Measurements from ENCODE around the gene NDFIP2. TPM values are rescaled to one million over a fixed set of nuclear protein-coding genes. Genes with fewer than 3 reads are reported as not detected.

The NDFIP2 gene
- total and polyA plus RNA-seq, 10 of the 15 experiments (the other 5 are each of a cell fraction or from before 2014, with no cell fraction given): 17.9 to 57.2 (median 30.6) TPM

DNA sequence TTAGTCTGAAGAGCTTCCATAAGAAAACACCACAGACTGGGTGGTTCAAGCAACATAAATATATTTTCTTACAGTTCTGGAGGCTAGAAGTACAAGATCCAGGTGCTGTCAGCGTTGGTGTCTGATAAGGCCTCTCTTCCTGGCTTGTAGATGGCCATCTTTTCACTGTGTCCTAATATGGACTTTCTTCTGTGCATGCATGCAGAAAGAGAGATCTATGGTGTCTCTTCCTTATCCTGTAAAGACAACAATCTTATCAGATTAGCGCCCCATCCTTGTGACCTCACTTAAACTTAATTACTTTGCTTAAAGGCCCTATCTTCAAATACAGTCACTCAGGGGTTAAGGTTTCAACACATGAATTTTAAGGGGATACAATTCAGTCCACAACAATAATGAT is 14.1 kb upstream of the NDFIP2 start:
- H3K9ac ChIP-seq (ENCODE audit: control insufficient read depth, insufficient read depth, low read length): no peak overlapping the region
- no peaks in the 10 kb centered on the region for H3K27me3 ChIP-seq (replicated peaks in 1 of 2; ENCODE audit: control insufficient read depth in 2 of 2, insufficient read depth in 2 of 2, low read length in 1 of 2)
- H3K79me2 ChIP-seq (ENCODE audit: control insufficient read depth, insufficient read depth, low read length): no peaks in the 10 kb centered on the region
- RAD21 ChIA-PET (ENCODE audit: unreplicated experiment): no interaction called here
- no peak overlapping the region for H3K4me3 ChIP-seq
- H3K4me2 ChIP-seq (ENCODE audit: control insufficient read depth, insufficient read depth): no peak overlapping the region
- H4K20me1 ChIP-seq (ENCODE audit: control insufficient read depth, insufficient read depth): no peaks in the 10 kb centered on the region
- H3K4me1 ChIP-seq (ENCODE audit: control insufficient read depth, insufficient read depth, low read length): peaks cover 6% of the 10 kb centered on the region; the same call in 1 of the 2 replicates
- no peak for ATAC-seq
- BruUV-seq (replicated peaks): no TSS peak
- FAIRE-seq: no peak
- CTCF ChIA-PET: interaction anchor here (0.6 kb wide), 1 partner anchor 16 kb away, joined by 3 read pairs; no protein-coding TSS in a partner anchor
- SMC1A ChIA-PET (ENCODE audit: uncharacterized antibody, unreplicated experiment): interaction anchor here (1.3 to 5.3 kb wide), 3 partner anchors 10 to 43 kb away, joined by 3 to 23 read pairs (median 13); no protein-coding TSS in a partner anchor
- in situ Hi-C loops (cut with MboI) (no loop called here), intact Hi-C loops (cut with micrococcal nuclease; ENCODE audit: unreplicated experiment) (no loop called here)
- DNase-seq (ENCODE audit: low read depth, low spot score): no peak
- H2AFZ ChIP-seq (ENCODE audit: control insufficient read depth, low read depth, low read length): no peak overlapping the region
- H3K9me3 ChIP-seq (replicated peaks; ENCODE audit: control insufficient read depth, insufficient read depth, low read length): no peaks in the 10 kb centered on the region
- H3K27ac ChIP-seq (ENCODE audit: control insufficient read depth, insufficient read depth): no peak overlapping the region
- TF ChIP-seq, protein P1, sequence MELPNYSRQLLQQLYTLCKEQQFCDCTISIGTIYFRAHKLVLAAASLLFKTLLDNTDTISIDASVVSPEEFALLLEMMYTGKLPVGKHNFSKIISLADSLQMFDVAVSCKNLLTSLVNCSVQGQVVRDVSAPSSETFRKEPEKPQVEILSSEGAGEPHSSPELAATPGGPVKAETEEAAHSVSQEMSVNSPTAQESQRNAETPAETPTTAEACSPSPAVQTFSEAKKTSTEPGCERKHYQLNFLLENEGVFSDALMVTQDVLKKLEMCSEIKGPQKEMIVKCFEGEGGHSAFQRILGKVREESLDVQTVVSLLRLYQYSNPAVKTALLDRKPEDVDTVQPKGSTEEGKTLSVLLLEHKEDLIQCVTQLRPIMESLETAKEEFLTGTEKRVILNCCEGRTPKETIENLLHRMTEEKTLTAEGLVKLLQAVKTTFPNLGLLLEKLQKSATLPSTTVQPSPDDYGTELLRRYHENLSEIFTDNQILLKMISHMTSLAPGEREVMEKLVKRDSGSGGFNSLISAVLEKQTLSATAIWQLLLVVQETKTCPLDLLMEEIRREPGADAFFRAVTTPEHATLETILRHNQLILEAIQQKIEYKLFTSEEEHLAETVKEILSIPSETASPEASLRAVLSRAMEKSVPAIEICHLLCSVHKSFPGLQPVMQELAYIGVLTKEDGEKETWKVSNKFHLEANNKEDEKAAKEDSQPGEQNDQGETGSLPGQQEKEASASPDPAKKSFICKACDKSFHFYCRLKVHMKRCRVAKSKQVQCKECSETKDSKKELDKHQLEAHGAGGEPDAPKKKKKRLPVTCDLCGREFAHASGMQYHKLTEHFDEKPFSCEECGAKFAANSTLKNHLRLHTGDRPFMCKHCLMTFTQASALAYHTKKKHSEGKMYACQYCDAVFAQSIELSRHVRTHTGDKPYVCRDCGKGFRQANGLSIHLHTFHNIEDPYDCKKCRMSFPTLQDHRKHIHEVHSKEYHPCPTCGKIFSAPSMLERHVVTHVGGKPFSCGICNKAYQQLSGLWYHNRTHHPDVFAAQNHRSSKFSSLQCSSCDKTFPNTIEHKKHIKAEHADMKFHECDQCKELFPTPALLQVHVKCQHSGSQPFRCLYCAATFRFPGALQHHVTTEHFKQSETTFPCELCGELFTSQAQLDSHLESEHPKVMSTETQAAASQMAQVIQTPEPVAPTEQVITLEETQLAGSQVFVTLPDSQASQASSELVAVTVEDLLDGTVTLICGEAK (IDR thresholded peaks at IDR 0.05; ENCODE audit: borderline replicate concordance): no peak
- TF ChIP-seq HDAC6 (IDR thresholded peaks at IDR 0.05; ENCODE audit: unreplicated experiment) (no peak), EED (IDR thresholded peaks at IDR 0.05; ENCODE audit: low read depth) (no peak), ETV6 (conservative IDR thresholded peaks at IDR 0.05 in 1 of 2, IDR thresholded peaks at IDR 0.05 in 1 of 2; ENCODE audit: borderline replicate concordance in 1 of 2, low read depth in 1 of 2) (no peak), RCOR1 (conservative IDR thresholded peaks at IDR 0.05; ENCODE audit: low read depth, low read length) (no peak)
- WGBS (ENCODE audit: insufficient coverage, insufficient replicate concordance, low lambda C conversion rate, missing lambda C conversion rate): 60% methylated on average over 2 of the region's 2 CpGs
- POLR2A ChIA-PET: no interaction called here
- no peaks in the 10 kb centered on the region for H3K36me3 ChIP-seq (ENCODE audit: control insufficient read depth in 2 of 2, insufficient read depth in 2 of 2, low read length in 1 of 2)
